HEK293 (cell line): ENCODE measurements around the gene CPM.

Experiments
- CTCF ChIA-PET: fragments of 350-600 bp; formaldehyde crosslinking; extraction: SDS; loops from one replicate; lab custom pipeline; 2021; ENCODE audit warnings: antibody characterized with exemption; lab: Yijun Ruan, JAX
- POLR2A ChIA-PET: fragments of 300-600 bp; formaldehyde crosslinking; extraction: SDS; loops from one replicate; lab custom pipeline; 2020; ENCODE audit warnings: antibody characterized with exemption, inconsistent platforms; lab: Yijun Ruan, JAX
- H3K27ac ChIP-seq: fragments of 200-500 bp; sonication (Bioruptor generic); 2 replicates; pipeline ENCODE4 v1.5.1; 2014; ENCODE audit warnings: low read depth, low read length, control low read depth, inconsistent platforms; ENCODE audit errors: extremely low read depth
- H3K36me3 ChIP-seq, 2 experiments: fragments of 200-500 bp in 1 of 2; sonication (Bioruptor generic) in 1 of 2; 1 replicate in 1 of 2; 2 replicates in 1 of 2; pipeline ENCODE4 v1.5.1; 2014 to 2017; ENCODE audit warnings: inconsistent platforms in 2 of 2, low read length in 2 of 2; ENCODE audit not compliant: control insufficient read depth in 2 of 2, insufficient read depth in 1 of 2
- H3K4me1 ChIP-seq: fragments of 200-500 bp; sonication (Bioruptor generic); 2 replicates; pipeline ENCODE4 v1.5.1; 2014; ENCODE audit warnings: mild to moderate bottlenecking, low read length, inconsistent platforms; ENCODE audit not compliant: control insufficient read depth, insufficient read depth
- H3K4me3 ChIP-seq: 2 replicates; pipeline ENCODE4 v1.5.1; 2011; ENCODE audit warnings: low read depth, mild to moderate bottlenecking, control low read depth, low read length, moderate library complexity
- H3K9me3 ChIP-seq: fragments of 200-500 bp; sonication (Bioruptor generic); 2 replicates; pipeline ENCODE4 v1.5.1; 2014; ENCODE audit warnings: low read depth, low read length, inconsistent platforms; ENCODE audit not compliant: control insufficient read depth, insufficient read depth
- EGR2 ChIP-seq: fragments of 450-650 bp; formaldehyde crosslinking; IDR thresholded peaks from 2 replicates; pipeline ENCODE4 v1.5.1; 2016; ENCODE audit warnings: low read depth, missing biosample characterization, missing genetic modification characterization
- GLIS1 ChIP-seq: fragments of 450-650 bp; formaldehyde crosslinking; IDR thresholded peaks from 2 replicates; pipeline ENCODE4 v1.5.1; 2016; ENCODE audit warnings: missing biosample characterization, missing genetic modification characterization
- KLF1 ChIP-seq: fragments of 450-650 bp; formaldehyde crosslinking; IDR thresholded peaks from 2 replicates; pipeline ENCODE4 v1.5.1; 2016; ENCODE audit warnings: missing biosample characterization, missing genetic modification characterization
- OVOL3 ChIP-seq: fragments of 450-650 bp; formaldehyde crosslinking; IDR thresholded peaks from 2 replicates; pipeline ENCODE4 v1.5.1; 2016; ENCODE audit warnings: missing biosample characterization, missing genetic modification characterization
- REST ChIP-seq: fragments of 450-650 bp; formaldehyde crosslinking; IDR thresholded peaks from 2 replicates; pipeline ENCODE4 v1.5.1; 2016; ENCODE audit warnings: missing biosample characterization, missing genetic modification characterization
- SCRT1 ChIP-seq: fragments of 450-650 bp; formaldehyde crosslinking; IDR thresholded peaks from 2 replicates; pipeline ENCODE4 v1.5.1; 2016; ENCODE audit warnings: missing biosample characterization, missing genetic modification characterization, borderline replicate concordance
- SETDB1 ChIP-seq: IDR thresholded peaks from one replicate; pipeline ENCODE4 v1.6.1; 2017; ENCODE audit warnings: mild to moderate bottlenecking, low read length, moderate library complexity, mixed read lengths; ENCODE audit not compliant: insufficient read length
- TCF7L2 ChIP-seq: IDR thresholded peaks from 2 replicates; pipeline ENCODE4 v1.6.1; 2011; ENCODE audit warnings: low read depth, mild to moderate bottlenecking, inconsistent platforms, low read length, moderate library complexity, borderline replicate concordance
- YY2 ChIP-seq: fragments of 450-650 bp; formaldehyde crosslinking; IDR thresholded peaks from 2 replicates; pipeline ENCODE4 v1.5.1; 2016; ENCODE audit warnings: missing biosample characterization, missing genetic modification characterization
- ZBTB21 ChIP-seq: fragments of 450-650 bp; formaldehyde crosslinking; IDR thresholded peaks from 2 replicates; pipeline ENCODE4 v1.5.1; 2017; ENCODE audit warnings: missing biosample characterization, missing genetic modification characterization
- ZEB2 ChIP-seq: fragments of 450-650 bp; formaldehyde crosslinking; IDR thresholded peaks from 2 replicates; pipeline ENCODE4 v1.5.1; 2016; ENCODE audit warnings: missing biosample characterization, missing genetic modification characterization
- ZIC2 ChIP-seq: fragments of 450-650 bp; formaldehyde crosslinking; IDR thresholded peaks from 2 replicates; pipeline ENCODE4 v1.5.1; 2016; ENCODE audit warnings: missing biosample characterization, missing genetic modification characterization
- ZNF155 ChIP-seq: fragments of 450-650 bp; formaldehyde crosslinking; IDR thresholded peaks from 2 replicates; pipeline ENCODE4 v1.5.1; 2016; ENCODE audit warnings: missing biosample characterization, missing genetic modification characterization
- ZNF169 ChIP-seq: fragments of 450-650 bp; formaldehyde crosslinking; IDR thresholded peaks from 2 replicates; pipeline ENCODE4 v1.5.1; 2016; ENCODE audit warnings: missing biosample characterization, missing genetic modification characterization
- ZNF175 ChIP-seq: fragments of 450-650 bp; formaldehyde crosslinking; IDR thresholded peaks from 2 replicates; pipeline ENCODE4 v1.5.1; 2016; ENCODE audit warnings: missing biosample characterization, missing genetic modification characterization
- ZNF184 ChIP-seq: fragments of 450-650 bp; IDR thresholded peaks from 2 replicates; pipeline ENCODE4 v1.5.1; 2018; ENCODE audit warnings: missing biosample characterization, mild to moderate bottlenecking, missing genetic modification characterization
- ZNF211 ChIP-seq: fragments of 450-650 bp; formaldehyde crosslinking; IDR thresholded peaks from 2 replicates; pipeline ENCODE4 v1.5.1; 2016; ENCODE audit warnings: low read depth, missing biosample characterization, missing genetic modification characterization
- ZNF248 ChIP-seq: fragments of 450-650 bp; formaldehyde crosslinking; IDR thresholded peaks from 2 replicates; pipeline ENCODE4 v1.5.1; 2017; ENCODE audit warnings: missing biosample characterization, missing genetic modification characterization
- ZNF280C ChIP-seq: fragments of 450-650 bp; formaldehyde crosslinking; IDR thresholded peaks from 2 replicates; pipeline ENCODE4 v1.5.1; 2016; ENCODE audit warnings: missing biosample characterization, missing genetic modification characterization
- ZNF335 ChIP-seq: fragments of 450-650 bp; formaldehyde crosslinking; conservative IDR thresholded peaks from 2 replicates; pipeline ENCODE4 v1.5.1; 2016; ENCODE audit warnings: missing biosample characterization, missing genetic modification characterization
- ZNF341 ChIP-seq: fragments of 450-650 bp; formaldehyde crosslinking; IDR thresholded peaks from 2 replicates; pipeline ENCODE4; 2016; ENCODE audit warnings: low read depth, missing biosample characterization, missing genetic modification characterization
- ZNF362 ChIP-seq: fragments of 450-650 bp; formaldehyde crosslinking; IDR thresholded peaks from 2 replicates; pipeline ENCODE4 v1.5.1; 2016; ENCODE audit warnings: missing biosample characterization, missing genetic modification characterization
- ZNF391 ChIP-seq: fragments of 450-650 bp; formaldehyde crosslinking; IDR thresholded peaks from 2 replicates; pipeline ENCODE4 v1.5.1; 2016; ENCODE audit warnings: low read depth, missing biosample characterization, missing genetic modification characterization, borderline replicate concordance
- ZNF433 ChIP-seq: fragments of 450-650 bp; formaldehyde crosslinking; IDR thresholded peaks from 2 replicates; pipeline ENCODE4 v1.5.1; 2016; ENCODE audit warnings: missing biosample characterization, missing genetic modification characterization, low read depth
- ZNF654 ChIP-seq: fragments of 450-650 bp; formaldehyde crosslinking; IDR thresholded peaks from 2 replicates; pipeline ENCODE4 v1.5.1; 2016; ENCODE audit warnings: low read depth, missing biosample characterization, missing genetic modification characterization
- ZNF664 ChIP-seq: fragments of 450-650 bp; formaldehyde crosslinking; IDR thresholded peaks from 2 replicates; pipeline ENCODE4 v1.5.1; 2016; ENCODE audit warnings: missing biosample characterization, missing genetic modification characterization
- ZSCAN18 ChIP-seq: fragments of 450-650 bp; formaldehyde crosslinking; IDR thresholded peaks from 2 replicates; pipeline ENCODE4 v1.5.1; 2016; ENCODE audit warnings: missing biosample characterization, missing genetic modification characterization

The CPM gene

GRCh38 chr12:68970951-68971350 lies 38.0 kb upstream of the CPM start (continued):
- TF ChIP-seq ZNF362 (no peak), ZNF341 (tag by site-specific recombination) (no peak), ZNF654 (tag by site-specific recombination) (no peak), YY2 (tag by site-specific recombination) (no peak), SETDB1 (no peak), ZNF155 (tag by site-specific recombination) (no peak), ZIC2 (tag by site-specific recombination) (no peak), ZNF169 (tag by site-specific recombination) (no peak)

- ChIA-PET POLR2A (no interaction called here), CTCF (interaction anchor here (0.6 kb wide), 1 partner anchor 1313 kb away, joined by 3 read pairs; no protein-coding TSS in a partner anchor)
- TF ChIP-seq TCF7L2 (no peak), KLF1 (tag by site-specific recombination) (no peak), ZNF391 (tag by site-specific recombination) (no peak), ZNF335 (no peak), ZNF280C (tag by site-specific recombination) (no peak), EGR2 (tag by site-specific recombination) (no peak), OVOL3 (tag by site-specific recombination) (no peak), ZSCAN18 (tag by site-specific recombination) (no peak), GLIS1 (tag by site-specific recombination) (no peak), ZNF433 (no peak), ZNF184 (tag by site-specific recombination) (no peak), ZNF211 (tag by site-specific recombination) (no peak)
- Histone ChIP-seq H3K4me1 (no peaks in the 10 kb centered on the region), H3K27ac (no peak overlapping the region), H3K4me3 (no peak overlapping the region), H3K36me3 (no peaks in the 10 kb centered on the region), H3K9me3 (no peaks in the 10 kb centered on the region)
Observed at GRCh38 chr12:68970306-68970705, 37.3 kb upstream of the CPM start.

GRCh38 chr12:68967046-68967445 lies 34.1 kb upstream of the CPM start:
- CTCF ChIA-PET = interaction anchor here (0.6 to 0.7 kb wide), 2 partner anchors 69 to 1637 kb away, joined by 3 read pairs; no protein-coding TSS in a partner anchor
- Histone ChIP-seq H3K36me3 (no peaks in the 10 kb centered on the region), H3K9me3 (no peaks in the 10 kb centered on the region), H3K27ac (no peak overlapping the region), H3K4me3 (no peak overlapping the region), H3K4me1 (no peaks in the 10 kb centered on the region)
- POLR2A ChIA-PET = no interaction called here
- TF ChIP-seq ZBTB21 (no peak), ZNF362 (no peak), ZNF664 (tag by site-specific recombination) (no peak), REST (tag by site-specific recombination) (no peak), SCRT1 (no peak), ZNF175 (tag by site-specific recombination) (no peak), ZNF248 (tag by site-specific recombination) (no peak), ZEB2 (no peak)
